Natural killer cell treated with Interleukin-12 subunit alpha and Interleukin-12 subunit beta and Interleukin-15 and Interleukin-18, amount 100 ng/mL, for 72 hours (primary cell): ENCODE data around the gene PLSCR3. TPM values are rescaled to one million over a fixed set of nuclear protein-coding genes. Genes with fewer than 3 reads are reported as not detected.

Experiments
- ATAC-seq, 2 donors: fragments of 150-1000 bp; cut with Tn5 transposase in 1 of 2; sonication (Bioruptor Pico), chemical (Tn5 transposase) in 1 of 2; 2 replicates each; pipeline ENCODE4 v1.10.0; 2021
- DNase-seq: peaks from one replicate; pipeline ENCODE4 v3.0.0; 2022; ENCODE audit warnings: low spot score
- H3K27ac Mint-ChIP-seq, 2 donors: 1 replicate in 1 of 2; 2 replicates in 1 of 2; pipeline ENCODE4 v1.8.0; 2022; ENCODE audit warnings: mixed read lengths in 2 of 2, mild to moderate bottlenecking in 1 of 2, moderate library complexity in 1 of 2
- H3K27me3 Mint-ChIP-seq, 2 donors: 1 replicate in 1 of 2; 2 replicates in 1 of 2; pipeline ENCODE4 v1.8.0; 2022; ENCODE audit warnings: mixed read lengths in 2 of 2
- H3K36me3 Mint-ChIP-seq: one replicate; pipeline ENCODE4 v1.8.0; 2022; ENCODE audit warnings: mixed read lengths
- H3K4me1 Mint-ChIP-seq, 2 donors: 1 replicate in 1 of 2; 2 replicates in 1 of 2; pipeline ENCODE4 v1.8.0; 2022; ENCODE audit warnings: low read depth in 2 of 2, mixed read lengths in 2 of 2, mild to moderate bottlenecking in 1 of 2
- H3K4me3 Mint-ChIP-seq: one replicate; pipeline ENCODE4 v1.8.0; 2022; ENCODE audit warnings: mixed read lengths
- H3K9me3 Mint-ChIP-seq: 2 replicates; pipeline ENCODE4 v1.8.0; 2022; ENCODE audit warnings: mixed read lengths
- total RNA-seq, 2 donors: library from RNA; stranded (reverse); gene quantifications; one replicate each; pipeline ENCODE4 v1.2.3, GENCODE V29; 2022

PLSCR3 gene
- total RNA-seq, 2 donors from 2014 or later: 32.2 to 48.4 TPM

- peaks cover 8 to 23% of the 10 kb centered on the region in 2 donors for H3K27me3 Mint-ChIP-seq
- no peaks in the 10 kb centered on the region for H3K9me3 Mint-ChIP-seq
- H3K4me1 Mint-ChIP-seq: peaks cover 13 to 21% of the 10 kb centered on the region in 2 donors
- ATAC-seq: no peak
- H3K27ac Mint-ChIP-seq: peak overlapping the region; percentile 27 to 45
- peak overlapping the region; percentile 60 for H3K4me3 Mint-ChIP-seq
- no peaks in the 10 kb centered on the region for H3K36me3 Mint-ChIP-seq
- no peak for DNase-seq
These were observed 12.0 kb upstream of the PLSCR3 start for GRCh38 chr17:7406235-7406825.

GRCh38 chr17:7405350-7406234 is 11.3 kb upstream of the PLSCR3 start:
- ATAC-seq: no peak
- H3K4me3 Mint-ChIP-seq: peak overlapping the region; percentile 87
- DNase-seq: no peak
- no peaks in the 10 kb centered on the region for H3K36me3 Mint-ChIP-seq
- peaks cover 13 to 21% of the 10 kb centered on the region in 2 donors for H3K4me1 Mint-ChIP-seq
- peak overlapping the region; percentile 2 to 27 for H3K27ac Mint-ChIP-seq
- H3K27me3 Mint-ChIP-seq: peaks cover 8 to 23% of the 10 kb centered on the region in 2 donors
- no peaks in the 10 kb centered on the region for H3K9me3 Mint-ChIP-seq

GRCh38 chr17:7404737-7405349 is 10.5 kb upstream of the PLSCR3 start:
- ATAC-seq (peak; percentile 58 to 66), DNase-seq (no peak)
- Mint-ChIP-seq H3K27me3 (peaks cover 8 to 19% of the 10 kb centered on the region in 2 donors), H3K36me3 (no peaks in the 10 kb centered on the region), H3K27ac (peak overlapping the region; percentile 79 to 93), H3K4me1 (peaks cover 13 to 21% of the 10 kb centered on the region in 2 donors), H3K4me3 (peak overlapping the region; percentile 87), H3K9me3 (no peaks in the 10 kb centered on the region)

GRCh38 chr17:7403977-7404736 is 9.8 kb upstream of the PLSCR3 start, which contains the start of gene TMEM256:
Gene TMEM256, minus strand, starts transcription at chr17:7404097. Its CDS starts 13 bp downstream, at chr17:7404084.
- ATAC-seq (peak; percentile 95), DNase-seq (peak; percentile 98)
- peak within 1 kb of the TSS; percentile 87 for H3K4me3 Mint-ChIP-seq
- H3K9me3 Mint-ChIP-seq: no peaks in the 10 kb centered on the region
- H3K36me3 Mint-ChIP-seq: no peaks in the 10 kb centered on the region
- peaks cover 8 to 12% of the 10 kb centered on the region in 2 donors for H3K27me3 Mint-ChIP-seq
- peak within 1 kb of the TSS; percentile 79 to 93 for H3K27ac Mint-ChIP-seq
- peaks cover 13 to 21% of the 10 kb centered on the region in 2 donors for H3K4me1 Mint-ChIP-seq

GRCh38 chr17:7403727-7403976 is 9.3 kb upstream of the PLSCR3 start:
- Mint-ChIP-seq H3K27ac (peak overlapping the region; percentile 79 to 93), H3K27me3 (peaks cover 8 to 10% of the 10 kb centered on the region in 2 donors), H3K36me3 (no peaks in the 10 kb centered on the region), H3K4me3 (peak overlapping the region; percentile 87), H3K9me3 (no peaks in the 10 kb centered on the region), H3K4me1 (peaks cover 13 to 21% of the 10 kb centered on the region in 2 donors)
- ATAC-seq: no peak
- DNase-seq: no peak

GRCh38 chr17:7403043-7403726 is 8.9 kb upstream of the PLSCR3 start:
- H3K27ac Mint-ChIP-seq: peak overlapping the region; percentile 79 to 93
- H3K9me3 Mint-ChIP-seq: no peaks in the 10 kb centered on the region
- peaks cover 13 to 21% of the 10 kb centered on the region in 2 donors for H3K4me1 Mint-ChIP-seq
- H3K4me3 Mint-ChIP-seq: peak overlapping the region; percentile 87
- H3K36me3 Mint-ChIP-seq: no peaks in the 10 kb centered on the region
- DNase-seq (no peak), ATAC-seq (no peak)
- H3K27me3 Mint-ChIP-seq: peaks cover 8 to 10% of the 10 kb centered on the region in 2 donors

- ATAC-seq: no peak
- Mint-ChIP-seq H3K27ac (no peak overlapping the region), H3K4me1 (peaks cover 11 to 13% of the 10 kb centered on the region in 2 donors), H3K27me3 (no peaks in the 10 kb centered on the region), H3K36me3 (no peaks in the 10 kb centered on the region), H3K9me3 (no peaks in the 10 kb centered on the region), H3K4me3 (no peak overlapping the region)
- no peak for DNase-seq
These were observed 4.3 kb upstream of the PLSCR3 start for GRCh38 chr17:7398612-7399011.

- no peak overlapping the region for H3K4me3 Mint-ChIP-seq
- no peaks in the 10 kb centered on the region for H3K9me3 Mint-ChIP-seq
- DNase-seq (no peak), ATAC-seq (no peak)
- no peaks in the 10 kb centered on the region for H3K27me3 Mint-ChIP-seq
- peaks cover 10% of the 10 kb centered on the region in 2 donors for H3K4me1 Mint-ChIP-seq
- H3K36me3 Mint-ChIP-seq: no peaks in the 10 kb centered on the region
- H3K27ac Mint-ChIP-seq: no peak overlapping the region
These were observed 1.8 kb upstream of the PLSCR3 start for GRCh38 chr17:7396147-7396546.

GRCh38 chr17:7393613-7394451 is 493 bp downstream of the PLSCR3 start:
- peak overlapping the region; percentile 88 for H3K4me3 Mint-ChIP-seq
- H3K4me1 Mint-ChIP-seq: peaks cover 10 to 12% of the 10 kb centered on the region in 2 donors
- ATAC-seq: peak; percentile 54 to 59
- H3K27me3 Mint-ChIP-seq: no peaks in the 10 kb centered on the region
- peak; percentile 68 for DNase-seq
- peak overlapping the region; percentile 43 to 70 for H3K27ac Mint-ChIP-seq
- no peaks in the 10 kb centered on the region for H3K9me3 Mint-ChIP-seq
- H3K36me3 Mint-ChIP-seq: no peaks in the 10 kb centered on the region

- Mint-ChIP-seq H3K36me3 (no peaks in the 10 kb centered on the region), H3K4me3 (peak overlapping the region; percentile 88), H3K9me3 (no peaks in the 10 kb centered on the region), H3K27me3 (no peaks in the 10 kb centered on the region), H3K4me1 (peaks cover 10 to 12% of the 10 kb centered on the region in 2 donors), H3K27ac (no peak overlapping the region)
- no peak for DNase-seq
- ATAC-seq: no peak
These were observed 1.4 kb downstream of the PLSCR3 start for GRCh38 chr17:7392696-7393612.

- Mint-ChIP-seq H3K36me3 (no peaks in the 10 kb centered on the region), H3K9me3 (no peaks in the 10 kb centered on the region), H3K27ac (no peak overlapping the region), H3K27me3 (no peaks in the 10 kb centered on the region), H3K4me1 (peaks cover 10 to 12% of the 10 kb centered on the region in 2 donors), H3K4me3 (no peak overlapping the region)
- ATAC-seq (no peak), DNase-seq (no peak)
These were observed 3.0 kb downstream of the PLSCR3 start for GRCh38 chr17:7391307-7391706.
